Cardiac muscle cell (in vitro differentiated cells and primary cell): ENCODE data around the gene FOXO6. TPM values are rescaled to one million over a fixed set of nuclear protein-coding genes. Genes with fewer than 3 reads are reported as not detected.

Experiments used
- DNase-seq, 2 donors: peaks; one replicate each; pipeline versions ENCODE4 v3.0.0 to v3.0.0-alpha.2; 2010 to 2017; ENCODE audit warnings: low read depth in 1 of 2, low spot score in 1 of 2
- H3K27ac ChIP-seq: fragments of 200-600 bp; sonication (generic); 2 replicates; pipeline ENCODE4 v1.5.1; 2016
- H3K27me3 ChIP-seq: fragments of 200-600 bp; sonication (generic); 2 replicates; pipeline ENCODE4 v1.6.0; 2016; ENCODE audit warnings: control low read depth
- H3K36me3 ChIP-seq: fragments of 200-600 bp; sonication (generic); 2 replicates; pipeline ENCODE4 v1.5.1; 2016; ENCODE audit warnings: control low read depth
- H3K4me1 ChIP-seq: fragments of 200-600 bp; sonication (generic); 2 replicates; pipeline ENCODE4 v1.8.1; 2017; ENCODE audit warnings: low read depth, mild to moderate bottlenecking, mixed run types
- H3K4me3 ChIP-seq: fragments of 200-600 bp; sonication (generic); 2 replicates; pipeline ENCODE4 v1.5.1; 2016; ENCODE audit warnings: mild to moderate bottlenecking
- H3K9me3 ChIP-seq: fragments of 200-600 bp; sonication (generic); 2 replicates; pipeline ENCODE4 v1.5.1; 2017; ENCODE audit warnings: low read depth, mild to moderate bottlenecking, control low read depth
- CTCF ChIP-seq: IDR thresholded peaks from 2 replicates; pipeline ENCODE4 v1.5.1; 2012; ENCODE audit warnings: low read depth, mild to moderate bottlenecking, low read length
- polyA plus RNA-seq: library from polyadenylated mRNA; unstranded; fragments of >200 nt; fragmentation: Nextera tagmentation; extraction: Ambion mirVana; gene quantifications from 2 replicates; pipeline ENCODE4 v1.2.1, GENCODE V29; 2016
- total RNA-seq: library from RNA; depleted of rRNA; stranded (reverse); fragments of >200 nt; gene quantifications from 2 replicates; pipeline ENCODE4 v1.2.3, GENCODE V29; 2016

Gene FOXO6
- total and polyA plus RNA-seq, 2 experiments from 2014 or later = 10.7 to 18.2 TPM

GRCh38 chr1:41386196-41386663 is 25.0 kb downstream of the FOXO6 start:
- H3K36me3 ChIP-seq = no peaks in the 10 kb centered on the region
- no peak overlapping the region for H3K4me3 ChIP-seq
- H3K4me1 ChIP-seq = peaks cover 16% of the 10 kb centered on the region
- H3K27ac ChIP-seq = no peak overlapping the region
- peaks cover 46% of the 10 kb centered on the region for H3K27me3 ChIP-seq
- no peaks in the 10 kb centered on the region for H3K9me3 ChIP-seq
- TF ChIP-seq CTCF = no peak
- no peak for DNase-seq

- no peak for TF ChIP-seq CTCF
- H3K4me3 ChIP-seq = no peak overlapping the region
- H3K9me3 ChIP-seq = no peaks in the 10 kb centered on the region
- H3K27me3 ChIP-seq = peaks cover 33% of the 10 kb centered on the region
- peak; percentile 91 to 93 for DNase-seq
- peaks cover 16% of the 10 kb centered on the region for H3K4me1 ChIP-seq
- H3K27ac ChIP-seq = no peak overlapping the region
- H3K36me3 ChIP-seq = no peaks in the 10 kb centered on the region
These were observed 26.4 kb downstream of the FOXO6 start for GRCh38 chr1:41387667-41388091.

GRCh38 chr1:41388510-41388909 is 27.3 kb downstream of the FOXO6 start:
- Histone ChIP-seq H3K4me3 (no peak overlapping the region), H3K9me3 (no peaks in the 10 kb centered on the region), H3K27me3 (peaks cover 25% of the 10 kb centered on the region), H3K4me1 (peaks cover 16% of the 10 kb centered on the region), H3K36me3 (no peaks in the 10 kb centered on the region), H3K27ac (no peak overlapping the region)
- no peak for TF ChIP-seq CTCF
- no peak for DNase-seq

GRCh38 chr1:41389009-41389408 is 27.8 kb downstream of the FOXO6 start:
- H3K4me3 ChIP-seq = no peak overlapping the region
- no peak for TF ChIP-seq CTCF
- H3K36me3 ChIP-seq = no peaks in the 10 kb centered on the region
- peaks cover 20% of the 10 kb centered on the region for H3K27me3 ChIP-seq
- no peak for DNase-seq
- no peak overlapping the region for H3K27ac ChIP-seq
- peaks cover 19% of the 10 kb centered on the region for H3K4me1 ChIP-seq
- H3K9me3 ChIP-seq = no peaks in the 10 kb centered on the region

- Histone ChIP-seq H3K4me1 (peaks cover 30% of the 10 kb centered on the region), H3K9me3 (no peaks in the 10 kb centered on the region)
These were observed 28.9 kb downstream of the FOXO6 start for GRCh38 chr1:41390166-41390565.

More at GRCh38 chr1:41390166-41390565, 28.9 kb downstream of the FOXO6 start:
- DNase-seq = no peak
- Histone ChIP-seq H3K4me3 (no peak overlapping the region), H3K27ac (no peak overlapping the region), H3K27me3 (peaks cover 8% of the 10 kb centered on the region), H3K36me3 (no peaks in the 10 kb centered on the region)
- no peak for TF ChIP-seq CTCF
